ENCODE results near the gene ISOC2. TPM values are rescaled to one million over a fixed set of nuclear protein-coding genes. Genes with fewer than 3 reads are reported as not detected.

Gene ISOC2
- total RNA-seq, 1 donor from 2014 or later: 96.7 TPM

DNA sequence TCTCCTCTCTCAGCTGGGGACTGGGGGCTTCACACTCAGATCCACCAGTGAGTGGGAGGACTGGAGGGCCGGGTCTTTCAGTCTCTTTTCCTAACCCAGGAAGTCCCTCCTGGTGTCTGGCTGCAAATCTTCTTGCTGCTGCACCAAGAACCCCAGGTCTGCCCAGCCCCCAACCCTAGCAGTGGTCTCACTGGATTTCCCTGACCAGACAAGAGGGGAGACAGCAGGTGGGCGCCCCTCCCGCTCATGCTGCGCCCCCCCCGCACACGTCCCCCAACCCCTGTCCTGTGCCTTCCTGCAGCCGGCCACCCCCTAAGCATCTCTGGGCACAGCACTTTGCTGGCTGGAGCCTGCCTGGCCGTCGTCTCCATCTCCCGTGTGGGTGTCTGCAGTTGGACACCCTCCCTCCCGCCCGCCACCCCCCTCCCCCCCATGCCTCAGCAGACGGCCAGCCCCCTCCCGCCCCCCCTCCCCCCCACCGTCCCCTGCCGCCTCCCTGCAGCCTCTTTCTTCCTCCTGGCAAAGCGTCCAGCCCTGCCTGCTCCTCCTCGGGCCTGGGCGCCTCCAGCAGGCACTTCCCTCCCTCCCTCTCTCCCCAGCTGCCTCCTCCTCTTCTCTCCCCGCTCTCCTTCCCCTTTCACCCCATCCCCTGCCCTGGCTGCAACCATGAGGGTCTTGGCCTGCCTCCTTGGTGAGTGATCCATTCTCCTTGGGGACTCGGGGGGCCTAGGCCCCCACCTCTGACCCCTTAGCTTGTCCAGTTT lies 26.7 kb upstream of the ISOC2 start, which contains the start of gene SSC5D:
Gene SSC5D, plus strand, starts transcription at position 513 of the 764 bp plus-strand sequence. Its CDS starts 154 bp downstream, at position 667.
- peak within 1 kb of the TSS; percentile 85 to 90 for H3K27ac ChIP-seq
- H3K4me1 ChIP-seq: peaks cover 23 to 42% of the 10 kb centered on the region in 2 donors
- peaks cover 3 to 7% of the 10 kb centered on the region in 2 donors for H3K36me3 ChIP-seq
- TF ChIP-seq, protein P1, sequence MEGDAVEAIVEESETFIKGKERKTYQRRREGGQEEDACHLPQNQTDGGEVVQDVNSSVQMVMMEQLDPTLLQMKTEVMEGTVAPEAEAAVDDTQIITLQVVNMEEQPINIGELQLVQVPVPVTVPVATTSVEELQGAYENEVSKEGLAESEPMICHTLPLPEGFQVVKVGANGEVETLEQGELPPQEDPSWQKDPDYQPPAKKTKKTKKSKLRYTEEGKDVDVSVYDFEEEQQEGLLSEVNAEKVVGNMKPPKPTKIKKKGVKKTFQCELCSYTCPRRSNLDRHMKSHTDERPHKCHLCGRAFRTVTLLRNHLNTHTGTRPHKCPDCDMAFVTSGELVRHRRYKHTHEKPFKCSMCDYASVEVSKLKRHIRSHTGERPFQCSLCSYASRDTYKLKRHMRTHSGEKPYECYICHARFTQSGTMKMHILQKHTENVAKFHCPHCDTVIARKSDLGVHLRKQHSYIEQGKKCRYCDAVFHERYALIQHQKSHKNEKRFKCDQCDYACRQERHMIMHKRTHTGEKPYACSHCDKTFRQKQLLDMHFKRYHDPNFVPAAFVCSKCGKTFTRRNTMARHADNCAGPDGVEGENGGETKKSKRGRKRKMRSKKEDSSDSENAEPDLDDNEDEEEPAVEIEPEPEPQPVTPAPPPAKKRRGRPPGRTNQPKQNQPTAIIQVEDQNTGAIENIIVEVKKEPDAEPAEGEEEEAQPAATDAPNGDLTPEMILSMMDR (IDR thresholded peaks at IDR 0.05): no peak
- H3K4me3 ChIP-seq: peak within 1 kb of the TSS in 1 of 2 donors; percentile 52
- H3K27me3 ChIP-seq: no peaks in the 10 kb centered on the region
- no peaks in the 10 kb centered on the region for H3K9me3 ChIP-seq
- intact Hi-C loops (cut with DNase I): loop anchor here (1.0 kb wide), 1 partner anchor 16 kb away; no protein-coding TSS in a partner anchor
- no peak for DNase-seq (ENCODE audit: low spot score in 2 of 2)

DNA sequence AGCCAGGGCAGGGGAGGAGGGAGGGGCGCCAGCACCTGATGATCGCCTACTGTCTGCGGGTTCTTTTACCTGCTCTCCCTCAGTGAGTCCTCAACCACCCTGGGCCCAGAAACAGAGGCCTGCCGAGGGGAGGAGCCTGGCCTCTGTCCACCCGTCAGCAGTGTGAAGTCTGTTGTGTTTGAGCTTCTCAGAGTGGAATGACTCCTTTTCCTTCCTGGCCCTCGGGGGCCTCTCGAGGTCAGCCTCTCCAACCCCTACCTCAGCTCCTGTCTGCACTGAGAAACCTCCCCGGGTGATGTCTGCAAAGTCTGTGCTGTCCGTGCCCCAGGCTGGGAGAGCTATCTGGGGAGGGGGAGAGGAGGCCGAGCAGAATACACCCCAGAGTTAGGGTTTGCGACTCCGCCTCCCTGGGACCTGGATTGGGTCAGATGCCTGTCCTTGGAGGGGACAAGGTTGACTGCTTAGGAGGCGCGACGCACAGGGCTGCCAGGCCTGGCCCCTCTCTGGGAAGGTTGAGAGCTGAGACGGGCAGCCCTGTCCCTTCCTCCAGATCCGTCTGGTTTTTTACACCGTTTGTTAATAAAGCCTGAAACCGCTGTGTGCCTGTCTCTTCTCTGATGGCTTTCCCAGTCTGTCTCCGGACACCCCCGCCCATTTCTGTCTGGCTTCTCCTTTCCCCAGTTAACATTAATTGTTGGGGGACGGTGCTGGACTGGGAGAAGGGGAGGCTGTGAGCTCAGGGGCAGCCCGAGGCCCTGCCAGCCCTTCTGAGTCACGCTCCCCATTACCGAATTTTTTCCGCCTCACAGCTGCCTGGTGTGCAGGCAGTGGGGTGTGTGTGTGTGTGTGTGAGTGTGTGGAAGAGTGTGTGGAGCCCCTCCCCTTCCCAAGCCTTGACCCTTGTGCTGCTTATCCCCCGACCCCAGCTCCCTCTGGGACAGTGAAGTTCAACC lies 25.8 kb upstream of the ISOC2 start:
- Histone ChIP-seq H3K27me3 (no peaks in the 10 kb centered on the region), H3K36me3 (peaks cover 10 to 14% of the 10 kb centered on the region in 2 donors), H3K4me3 (peak overlapping the region in 1 of 2 donors; percentile 26), H3K27ac (peak overlapping the region; percentile 85 to 90), H3K9me3 (no peaks in the 10 kb centered on the region), H3K4me1 (peaks cover 23 to 42% of the 10 kb centered on the region in 2 donors)
- peak; percentile 63 to 88 for DNase-seq (ENCODE audit: low spot score in 2 of 2)
- intact Hi-C loops (cut with DNase I): loop anchor here (1.0 kb wide), 1 partner anchor 17 kb away; no protein-coding TSS in a partner anchor
- TF ChIP-seq, protein P1 (IDR thresholded peaks at IDR 0.05): no peak

DNA sequence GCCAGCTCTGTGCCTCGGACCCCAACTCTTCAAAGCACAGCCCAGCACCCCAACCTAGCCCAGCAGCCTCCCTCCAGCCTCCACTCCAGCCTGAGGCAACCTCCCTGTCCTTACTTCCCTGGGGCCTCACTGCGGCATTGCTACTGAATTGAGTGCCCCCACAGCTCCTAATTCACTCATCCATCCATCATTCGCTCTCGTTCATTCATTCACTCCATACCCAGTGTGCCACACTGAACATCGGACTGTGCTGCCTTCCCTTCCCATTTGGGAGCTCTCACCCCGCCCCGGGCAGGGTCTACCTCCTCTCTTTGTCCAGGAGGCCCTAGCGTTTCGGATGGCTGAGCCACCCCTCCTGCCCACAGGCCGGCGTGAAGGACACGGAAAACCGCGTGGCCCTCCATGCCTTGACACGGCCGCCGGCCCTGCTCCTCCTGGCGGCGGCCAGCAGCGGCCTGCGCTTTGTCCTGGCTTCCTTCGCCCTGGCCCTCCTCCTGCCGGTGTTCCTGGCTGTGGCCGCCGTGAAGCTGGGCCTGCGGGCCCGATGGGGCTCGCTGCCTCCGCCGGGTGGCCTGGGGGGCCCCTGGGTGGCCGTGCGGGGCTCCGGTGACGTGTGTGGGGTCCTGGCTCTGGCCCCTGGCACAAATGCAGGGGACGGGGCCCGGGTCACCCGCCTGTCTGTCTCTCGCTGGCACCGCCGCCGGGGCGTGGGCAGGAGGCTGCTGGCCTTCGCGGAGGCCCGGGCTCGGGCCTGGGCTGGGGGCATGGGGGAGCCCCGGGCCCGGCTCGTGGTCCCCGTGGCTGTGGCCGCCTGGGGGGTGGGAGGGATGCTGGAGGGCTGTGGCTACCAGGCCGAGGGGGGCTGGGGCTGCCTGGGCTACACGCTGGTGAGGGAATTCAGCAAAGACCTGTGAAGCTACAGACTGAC lies 24.9 kb upstream of the ISOC2 start:
- peaks cover 23 to 42% of the 10 kb centered on the region in 2 donors for H3K4me1 ChIP-seq
- peak overlapping the region; percentile 85 to 90 for H3K27ac ChIP-seq
- TF ChIP-seq, protein P1 (IDR thresholded peaks at IDR 0.05): peak in 1 of 3 experiments; percentile 6
- no peaks in the 10 kb centered on the region for H3K9me3 ChIP-seq
- H3K36me3 ChIP-seq: peaks cover 10 to 17% of the 10 kb centered on the region in 2 donors
- H3K4me3 ChIP-seq: peak overlapping the region in 1 of 2 donors; percentile 29
- intact Hi-C loops (cut with DNase I): no loop called here
- no peaks in the 10 kb centered on the region for H3K27me3 ChIP-seq
- no peak for DNase-seq (ENCODE audit: low spot score in 2 of 2)

DNA sequence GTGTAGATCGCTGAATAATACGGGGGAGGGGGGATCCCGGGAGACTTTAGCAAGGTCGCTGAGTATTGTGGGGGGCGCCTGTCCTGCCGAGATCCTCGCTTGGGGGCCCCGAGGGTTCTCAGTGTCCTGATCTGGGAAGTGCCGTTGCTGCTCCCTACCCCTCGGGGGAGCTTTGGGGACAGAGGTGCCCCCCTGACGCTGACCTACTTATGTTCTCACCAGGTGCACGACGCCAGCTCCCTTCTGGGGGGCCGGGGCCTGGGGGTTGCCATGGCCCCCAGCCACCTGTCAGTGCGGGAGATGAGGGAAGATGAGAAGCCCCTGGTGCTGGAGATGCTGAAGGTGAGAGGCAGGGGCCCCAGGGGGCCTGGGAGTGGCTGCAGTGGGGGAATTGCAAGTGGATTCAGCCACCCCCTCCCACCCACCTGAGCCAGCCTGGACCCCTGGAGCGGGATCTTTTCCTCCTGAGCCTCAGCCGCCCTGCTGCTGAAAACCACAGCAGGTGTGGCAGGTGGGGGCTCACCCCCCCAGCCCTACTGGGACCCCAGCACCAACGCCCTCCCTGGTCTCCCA lies 24.1 kb upstream of the ISOC2 start:
- Histone ChIP-seq H3K36me3 (peaks cover 10 to 21% of the 10 kb centered on the region in 2 donors), H3K27me3 (no peaks in the 10 kb centered on the region), H3K9me3 (no peaks in the 10 kb centered on the region), H3K27ac (peak overlapping the region; percentile 85 to 90), H3K4me3 (peak overlapping the region; percentile 43 to 69), H3K4me1 (peaks cover 23 to 42% of the 10 kb centered on the region in 2 donors)
- DNase-seq (ENCODE audit: low spot score in 2 of 2): no peak
- TF ChIP-seq, protein P1 (IDR thresholded peaks at IDR 0.05): no peak
- intact Hi-C loops (cut with DNase I): no loop called here

All from ascending aorta (tissue), 2 donors.